ENCODE data around the gene FAAP24. TPM values are rescaled to one million over a fixed set of nuclear protein-coding genes. Genes with fewer than 3 reads are reported as not detected.
"Not testable (repeated sequence)": the region's sequence is repeated elsewhere in the genome, so short reads cannot be mapped to it uniquely, and the experiment has no call there.

Gene FAAP24
- total and polyA plus RNA-seq, 2 experiments from 2014 or later = 1.6 to 2.9 TPM

DNA sequence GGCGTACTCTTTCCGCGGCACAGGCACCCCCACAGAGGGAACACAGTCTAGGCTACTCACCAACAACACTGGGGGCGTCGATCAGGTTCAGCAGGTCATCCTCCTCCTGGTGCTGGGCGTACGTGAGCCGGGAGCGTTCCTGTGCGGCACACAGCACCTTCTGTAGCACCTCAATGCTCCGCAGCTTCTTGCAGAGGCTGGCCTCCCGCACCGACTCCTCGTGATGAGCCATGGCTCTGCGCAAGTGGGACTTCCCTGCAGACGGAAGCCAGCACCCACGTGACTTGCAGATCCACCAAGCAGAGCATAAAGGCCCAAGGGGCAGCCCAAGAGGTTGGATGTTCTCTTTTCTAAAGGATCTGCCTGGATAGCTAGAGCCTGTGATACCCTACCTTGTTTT is 23.9 kb downstream of the FAAP24 start:
- H3F3A ChIP-seq (replicated peaks; ENCODE audit: low read depth); H3K9me3 Mint-ChIP-seq; H2AFZ ChIP-seq; H3K79me2 ChIP-seq (replicated peaks; ENCODE audit: insufficient read depth); H3K27ac Mint-ChIP-seq; H3K27ac ChIP-seq (ENCODE audit: low read depth); H3K36me3 ChIP-seq (ENCODE audit: insufficient read depth); H3K9me2 ChIP-seq (ENCODE audit: insufficient read depth); H3K4me2 ChIP-seq; H3K4me1 ChIP-seq (ENCODE audit: insufficient read depth); H4K20me1 ChIP-seq (replicated peaks; ENCODE audit: insufficient read depth); DNase-seq (ENCODE audit: low spot score); ATAC-seq; H3K4me3 Mint-ChIP-seq; H3K27me3 Mint-ChIP-seq (ENCODE audit: insufficient read depth, low read depth, poor library complexity); H3K4me3 ChIP-seq; H3K27me3 ChIP-seq (ENCODE audit: insufficient read depth); H3K4me1 Mint-ChIP-seq: not testable (repeated sequence)
- peaks cover 64% of the 10 kb centered on the region for H3K36me3 Mint-ChIP-seq (ENCODE audit: low read depth)

DNA sequence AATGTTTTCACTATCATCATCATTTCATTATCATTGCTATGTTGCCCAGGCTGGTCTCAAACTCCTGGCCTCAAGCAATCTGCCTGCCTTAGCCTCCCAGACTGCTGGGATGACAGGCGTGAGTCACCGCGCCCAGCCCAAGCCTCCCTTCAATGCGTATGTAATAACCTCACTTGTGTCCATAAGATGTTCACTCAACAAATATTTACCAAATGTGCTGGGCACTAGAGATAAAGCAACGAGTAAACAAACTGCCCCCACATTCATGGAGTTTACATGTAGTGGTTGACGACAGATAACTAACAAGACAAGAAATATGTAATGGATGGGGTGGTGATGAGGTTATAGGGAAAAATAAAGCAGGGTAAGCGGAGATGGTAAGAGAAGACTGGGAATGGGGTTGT is 25.0 kb downstream of the FAAP24 start:
- H3K4me1 ChIP-seq (ENCODE audit: insufficient read depth); H3K27me3 ChIP-seq (ENCODE audit: insufficient read depth); H2AFZ ChIP-seq; H4K20me1 ChIP-seq (replicated peaks; ENCODE audit: insufficient read depth); H3K4me1 Mint-ChIP-seq; H3K9me3 Mint-ChIP-seq; H3K4me3 ChIP-seq; H3F3A ChIP-seq (replicated peaks; ENCODE audit: low read depth); H3K79me2 ChIP-seq (replicated peaks; ENCODE audit: insufficient read depth); H3K27ac ChIP-seq (ENCODE audit: low read depth); H3K4me2 ChIP-seq; H3K9me2 ChIP-seq (ENCODE audit: insufficient read depth); H3K4me3 Mint-ChIP-seq; H3K36me3 ChIP-seq (ENCODE audit: insufficient read depth); H3K27me3 Mint-ChIP-seq (ENCODE audit: insufficient read depth, low read depth, poor library complexity); ATAC-seq; H3K27ac Mint-ChIP-seq; DNase-seq (ENCODE audit: low spot score): not testable (repeated sequence)
- H3K36me3 Mint-ChIP-seq (ENCODE audit: low read depth) = peaks cover 60% of the 10 kb centered on the region

DNA sequence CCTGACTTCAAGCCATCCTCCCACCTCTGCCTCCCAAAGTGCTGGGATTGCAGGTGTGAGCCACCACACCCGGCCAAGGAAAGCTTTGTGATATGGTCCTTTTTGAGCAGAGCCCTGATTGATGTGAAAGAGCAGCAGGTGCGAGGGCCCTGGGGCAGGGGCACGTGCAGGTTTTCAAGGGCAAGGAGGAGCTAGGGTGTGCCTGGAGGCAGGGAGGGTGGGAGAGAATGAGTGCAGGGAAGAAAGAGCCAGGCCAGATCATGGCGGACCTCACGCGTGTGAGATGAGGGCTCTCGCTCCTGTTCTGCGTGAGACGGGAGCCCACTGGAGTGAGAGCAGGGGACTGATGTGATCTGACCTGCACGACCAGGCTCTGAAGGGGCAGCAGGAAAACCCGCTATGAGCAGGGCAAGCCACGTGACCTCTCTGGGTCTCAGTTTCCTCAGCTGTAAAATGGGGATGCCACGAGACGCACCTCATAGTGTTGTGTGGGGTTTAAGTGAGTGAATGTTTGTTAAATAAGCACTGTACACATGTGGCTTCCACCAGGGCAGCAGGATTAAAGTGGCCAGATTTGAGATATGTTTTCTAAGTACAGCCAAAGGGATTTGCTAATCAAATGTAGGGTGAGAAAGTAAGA is 25.8 kb downstream of the FAAP24 start:
- H2AFZ ChIP-seq = no peak overlapping the region
- H3K4me3 ChIP-seq = no peak overlapping the region
- Mint-ChIP-seq H3K4me1 (no peaks in the 10 kb centered on the region), H3K9me3 (no peaks in the 10 kb centered on the region), H3K36me3 (ENCODE audit: low read depth) (peaks cover 61% of the 10 kb centered on the region), H3K27ac (no peak overlapping the region), H3K4me3 (no peak overlapping the region), H3K27me3 (ENCODE audit: insufficient read depth, low read depth, poor library complexity) (peaks cover 5% of the 10 kb centered on the region)
- no peak for TF ChIP-seq STAT1 (IDR thresholded peaks at IDR 0.05; ENCODE audit: unreplicated experiment)
- TF ChIP-seq, protein P1, sequence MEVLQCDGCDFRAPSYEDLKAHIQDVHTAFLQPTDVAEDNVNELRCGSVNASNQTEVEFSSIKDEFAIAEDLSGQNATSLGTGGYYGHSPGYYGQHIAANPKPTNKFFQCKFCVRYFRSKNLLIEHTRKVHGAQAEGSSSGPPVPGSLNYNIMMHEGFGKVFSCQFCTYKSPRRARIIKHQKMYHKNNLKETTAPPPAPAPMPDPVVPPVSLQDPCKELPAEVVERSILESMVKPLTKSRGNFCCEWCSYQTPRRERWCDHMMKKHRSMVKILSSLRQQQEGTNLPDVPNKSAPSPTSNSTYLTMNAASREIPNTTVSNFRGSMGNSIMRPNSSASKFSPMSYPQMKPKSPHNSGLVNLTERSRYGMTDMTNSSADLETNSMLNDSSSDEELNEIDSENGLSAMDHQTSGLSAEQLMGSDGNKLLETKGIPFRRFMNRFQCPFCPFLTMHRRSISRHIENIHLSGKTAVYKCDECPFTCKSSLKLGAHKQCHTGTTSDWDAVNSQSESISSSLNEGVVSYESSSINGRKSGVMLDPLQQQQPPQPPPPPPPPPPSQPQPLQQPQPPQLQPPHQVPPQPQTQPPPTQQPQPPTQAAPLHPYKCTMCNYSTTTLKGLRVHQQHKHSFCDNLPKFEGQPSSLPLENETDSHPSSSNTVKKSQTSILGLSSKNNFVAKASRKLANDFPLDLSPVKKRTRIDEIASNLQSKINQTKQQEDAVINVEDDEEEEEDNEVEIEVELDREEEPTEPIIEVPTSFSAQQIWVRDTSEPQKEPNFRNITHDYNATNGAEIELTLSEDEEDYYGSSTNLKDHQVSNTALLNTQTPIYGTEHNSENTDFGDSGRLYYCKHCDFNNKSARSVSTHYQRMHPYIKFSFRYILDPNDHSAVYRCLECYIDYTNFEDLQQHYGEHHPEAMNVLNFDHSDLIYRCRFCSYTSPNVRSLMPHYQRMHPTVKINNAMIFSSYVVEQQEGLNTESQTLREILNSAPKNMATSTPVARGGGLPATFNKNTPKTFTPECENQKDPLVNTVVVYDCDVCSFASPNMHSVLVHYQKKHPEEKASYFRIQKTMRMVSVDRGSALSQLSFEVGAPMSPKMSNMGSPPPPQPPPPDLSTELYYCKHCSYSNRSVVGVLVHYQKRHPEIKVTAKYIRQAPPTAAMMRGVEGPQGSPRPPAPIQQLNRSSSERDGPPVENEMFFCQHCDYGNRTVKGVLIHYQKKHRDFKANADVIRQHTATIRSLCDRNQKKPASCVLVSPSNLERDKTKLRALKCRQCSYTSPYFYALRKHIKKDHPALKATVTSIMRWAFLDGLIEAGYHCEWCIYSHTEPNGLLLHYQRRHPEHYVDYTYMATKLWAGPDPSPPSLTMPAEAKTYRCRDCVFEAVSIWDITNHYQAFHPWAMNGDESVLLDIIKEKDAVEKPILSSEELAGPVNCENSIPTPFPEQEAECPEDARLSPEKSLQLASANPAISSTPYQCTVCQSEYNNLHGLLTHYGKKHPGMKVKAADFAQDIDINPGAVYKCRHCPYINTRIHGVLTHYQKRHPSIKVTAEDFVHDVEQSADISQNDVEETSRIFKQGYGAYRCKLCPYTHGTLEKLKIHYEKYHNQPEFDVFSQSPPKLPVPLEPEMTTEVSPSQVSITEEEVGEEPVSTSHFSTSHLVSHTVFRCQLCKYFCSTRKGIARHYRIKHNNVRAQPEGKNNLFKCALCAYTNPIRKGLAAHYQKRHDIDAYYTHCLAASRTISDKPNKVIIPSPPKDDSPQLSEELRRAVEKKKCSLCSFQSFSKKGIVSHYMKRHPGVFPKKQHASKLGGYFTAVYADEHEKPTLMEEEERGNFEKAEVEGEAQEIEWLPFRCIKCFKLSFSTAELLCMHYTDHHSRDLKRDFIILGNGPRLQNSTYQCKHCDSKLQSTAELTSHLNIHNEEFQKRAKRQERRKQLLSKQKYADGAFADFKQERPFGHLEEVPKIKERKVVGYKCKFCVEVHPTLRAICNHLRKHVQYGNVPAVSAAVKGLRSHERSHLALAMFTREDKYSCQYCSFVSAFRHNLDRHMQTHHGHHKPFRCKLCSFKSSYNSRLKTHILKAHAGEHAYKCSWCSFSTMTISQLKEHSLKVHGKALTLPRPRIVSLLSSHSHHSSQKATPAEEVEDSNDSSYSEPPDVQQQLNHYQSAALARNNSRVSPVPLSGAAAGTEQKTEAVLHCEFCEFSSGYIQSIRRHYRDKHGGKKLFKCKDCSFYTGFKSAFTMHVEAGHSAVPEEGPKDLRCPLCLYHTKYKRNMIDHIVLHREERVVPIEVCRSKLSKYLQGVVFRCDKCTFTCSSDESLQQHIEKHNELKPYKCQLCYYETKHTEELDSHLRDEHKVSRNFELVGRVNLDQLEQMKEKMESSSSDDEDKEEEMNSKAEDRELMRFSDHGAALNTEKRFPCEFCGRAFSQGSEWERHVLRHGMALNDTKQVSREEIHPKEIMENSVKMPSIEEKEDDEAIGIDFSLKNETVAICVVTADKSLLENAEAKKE (CRISPR knock-in tag; IDR thresholded peaks at IDR 0.05) = no peak
- TF ChIP-seq, protein P2, sequence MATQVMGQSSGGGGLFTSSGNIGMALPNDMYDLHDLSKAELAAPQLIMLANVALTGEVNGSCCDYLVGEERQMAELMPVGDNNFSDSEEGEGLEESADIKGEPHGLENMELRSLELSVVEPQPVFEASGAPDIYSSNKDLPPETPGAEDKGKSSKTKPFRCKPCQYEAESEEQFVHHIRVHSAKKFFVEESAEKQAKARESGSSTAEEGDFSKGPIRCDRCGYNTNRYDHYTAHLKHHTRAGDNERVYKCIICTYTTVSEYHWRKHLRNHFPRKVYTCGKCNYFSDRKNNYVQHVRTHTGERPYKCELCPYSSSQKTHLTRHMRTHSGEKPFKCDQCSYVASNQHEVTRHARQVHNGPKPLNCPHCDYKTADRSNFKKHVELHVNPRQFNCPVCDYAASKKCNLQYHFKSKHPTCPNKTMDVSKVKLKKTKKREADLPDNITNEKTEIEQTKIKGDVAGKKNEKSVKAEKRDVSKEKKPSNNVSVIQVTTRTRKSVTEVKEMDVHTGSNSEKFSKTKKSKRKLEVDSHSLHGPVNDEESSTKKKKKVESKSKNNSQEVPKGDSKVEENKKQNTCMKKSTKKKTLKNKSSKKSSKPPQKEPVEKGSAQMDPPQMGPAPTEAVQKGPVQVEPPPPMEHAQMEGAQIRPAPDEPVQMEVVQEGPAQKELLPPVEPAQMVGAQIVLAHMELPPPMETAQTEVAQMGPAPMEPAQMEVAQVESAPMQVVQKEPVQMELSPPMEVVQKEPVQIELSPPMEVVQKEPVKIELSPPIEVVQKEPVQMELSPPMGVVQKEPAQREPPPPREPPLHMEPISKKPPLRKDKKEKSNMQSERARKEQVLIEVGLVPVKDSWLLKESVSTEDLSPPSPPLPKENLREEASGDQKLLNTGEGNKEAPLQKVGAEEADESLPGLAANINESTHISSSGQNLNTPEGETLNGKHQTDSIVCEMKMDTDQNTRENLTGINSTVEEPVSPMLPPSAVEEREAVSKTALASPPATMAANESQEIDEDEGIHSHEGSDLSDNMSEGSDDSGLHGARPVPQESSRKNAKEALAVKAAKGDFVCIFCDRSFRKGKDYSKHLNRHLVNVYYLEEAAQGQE (IDR thresholded peaks at IDR 0.05; ENCODE audit: unreplicated experiment) = no peak
- TF ChIP-seq CREB1 (CRISPR knock-in tag; IDR thresholded peaks at IDR 0.05; ENCODE audit: low read depth) = no peak
- TF ChIP-seq ZNF114 (CRISPR knock-in tag; IDR thresholded peaks at IDR 0.05) = no peak
- TF ChIP-seq EZH2phosphoT487 (IDR thresholded peaks at IDR 0.05; ENCODE audit: unreplicated experiment) = no peak
- no peaks in the 10 kb centered on the region for H3K79me2 ChIP-seq (replicated peaks; ENCODE audit: insufficient read depth)
- ATAC-seq = no peak
- no peak overlapping the region for H3K27ac ChIP-seq (ENCODE audit: low read depth)
- no peak overlapping the region for H3K4me2 ChIP-seq
- H3K27me3 ChIP-seq (ENCODE audit: insufficient read depth) = no peaks in the 10 kb centered on the region
- no peaks in the 10 kb centered on the region for H3K36me3 ChIP-seq (ENCODE audit: insufficient read depth)
- no peak for DNase-seq (ENCODE audit: low spot score)
- no peaks in the 10 kb centered on the region for H3K9me2 ChIP-seq (ENCODE audit: insufficient read depth)
- H3F3A ChIP-seq (replicated peaks; ENCODE audit: low read depth) = no peaks in the 10 kb centered on the region
- H4K20me1 ChIP-seq (replicated peaks; ENCODE audit: insufficient read depth) = no peaks in the 10 kb centered on the region
- no peaks in the 10 kb centered on the region for H3K4me1 ChIP-seq (ENCODE audit: insufficient read depth)
